Keratinocyte (primary cell): ENCODE results near the gene MAML2. TPM values are rescaled to one million over a fixed set of nuclear protein-coding genes. Genes with fewer than 3 reads are reported as not detected.

Experiments used
- DNase-seq: peaks from one replicate; pipeline ENCODE4 v3.0.0-alpha.2; 2011; ENCODE audit warnings: low read depth, missing footprints, low spot score
- FAIRE-seq: peaks from 2 replicates; lab custom pipeline; 2011; peaks lifted over from hg19 to GRCh38; lab: Jason Lieb, UNC
- H2AFZ ChIP-seq: 2 replicates; pipeline ENCODE4 v1.6.0; 2012; ENCODE audit warnings: low read length, control low read depth, inconsistent platforms; ENCODE audit not compliant: control insufficient read depth
- H3K27ac ChIP-seq: 2 replicates; pipeline ENCODE4 v1.5.1; 2011; ENCODE audit warnings: low read length; ENCODE audit not compliant: control insufficient read depth, insufficient read depth
- H3K27me3 ChIP-seq: 3 replicates; pipeline ENCODE4 v1.6.0; 2011; ENCODE audit warnings: low read length; ENCODE audit not compliant: control insufficient read depth, insufficient read depth; ENCODE audit errors: extremely low read depth
- H3K36me3 ChIP-seq, 2 experiments: 2 replicates in 1 of 2; 3 replicates in 1 of 2; pipeline ENCODE4 v1.5.1; 2011; ENCODE audit warnings: low read length in 2 of 2, mild to moderate bottlenecking in 1 of 2; ENCODE audit not compliant: control insufficient read depth in 2 of 2, insufficient read depth in 2 of 2; ENCODE audit errors: extremely low read depth in 1 of 2
- H3K4me1 ChIP-seq: 3 replicates; pipeline ENCODE4 v1.5.1; 2011; ENCODE audit warnings: low read length; ENCODE audit not compliant: control insufficient read depth, insufficient read depth; ENCODE audit errors: extremely low read depth
- H3K4me2 ChIP-seq: 3 replicates; pipeline ENCODE4 v1.6.0; 2011; ENCODE audit warnings: low read depth, low read length; ENCODE audit not compliant: control insufficient read depth, insufficient read depth; ENCODE audit errors: extremely low read depth
- H3K4me3 ChIP-seq, 3 experiments: fragments of 200-600 bp in 1 of 3; sonication (generic) in 1 of 3; 2 replicates in 2 of 3; 3 replicates in 1 of 3; pipeline ENCODE4 v1.5.1; 2011 to 2016; ENCODE audit warnings: low read length in 3 of 3, mild to moderate bottlenecking in 3 of 3, control low read depth in 2 of 3, inconsistent platforms in 1 of 3, low read depth in 1 of 3, mixed read lengths in 1 of 3, mixed run types in 1 of 3, moderate library complexity in 1 of 3; ENCODE audit not compliant: control insufficient read depth in 2 of 3, insufficient read depth in 2 of 3; ENCODE audit errors: extremely low read depth in 1 of 3
- H3K79me2 ChIP-seq: 2 replicates; pipeline ENCODE4 v1.6.0; 2012; ENCODE audit warnings: low read length; ENCODE audit not compliant: control insufficient read depth, insufficient read depth
- H3K9ac ChIP-seq: 3 replicates; pipeline ENCODE4 v1.6.0; 2011; ENCODE audit warnings: low read length; ENCODE audit not compliant: control insufficient read depth, insufficient read depth; ENCODE audit errors: extremely low read depth
- H3K9me1 ChIP-seq: 3 replicates; pipeline ENCODE4 v1.6.0; 2011; ENCODE audit warnings: low read length; ENCODE audit not compliant: control insufficient read depth, insufficient read depth; ENCODE audit errors: extremely low read depth
- H3K9me3 ChIP-seq: 2 replicates; pipeline ENCODE4 v1.5.1; 2012; ENCODE audit warnings: low read depth, low read length; ENCODE audit not compliant: control insufficient read depth
- H4K20me1 ChIP-seq: 3 replicates; pipeline ENCODE4 v1.6.0; 2011; ENCODE audit warnings: low read length; ENCODE audit not compliant: control insufficient read depth, insufficient read depth; ENCODE audit errors: extremely low read depth
- CTCF ChIP-seq, 3 experiments: IDR thresholded peaks in 1 of 3; conservative IDR thresholded peaks in 1 of 3; optimal IDR thresholded peaks in 1 of 3; 2 replicates in 2 of 3; 3 replicates in 1 of 3; pipeline versions ENCODE3 to v1.5.1; 2011; ENCODE audit warnings: low read length in 3 of 3, mild to moderate bottlenecking in 3 of 3, moderate library complexity in 2 of 3, control low read depth in 1 of 3, inconsistent platforms in 1 of 3; ENCODE audit not compliant: insufficient read depth in 2 of 3; ENCODE audit errors: extremely low read depth in 1 of 3
- EZH2 ChIP-seq: IDR thresholded peaks from one replicate; pipeline ENCODE4 v1.6.1; 2012; ENCODE audit warnings: inconsistent platforms, mild to moderate bottlenecking, low read length, moderate library complexity
- dilution Hi-C: fragments of 300-500 bp; cut with MboI; formaldehyde crosslinking; loops from one replicate; pipeline ENCODE4 v1.7.0; 2020; ENCODE audit warnings: low sequenced_read_pairs; ENCODE audit not compliant: extremely low pct_ligation_motif_present
- polyA plus RNA-seq, 5 experiments: library from polyadenylated mRNA; depleted of rRNA in 3 of 5; stranded (reverse) in 3 of 5; stranded (forward) in 1 of 5; unstranded in 1 of 5; fragments of >200 nt; gene quantifications; 1 replicate in 1 of 5; 2 replicates in 3 of 5; 3 replicates in 1 of 5; pipeline versions ENCODE4 v1.2.1 to v1.2.3, GENCODE V29; 2011 to 2012; ENCODE audit warnings: missing spikeins in 2 of 5, low read depth in 1 of 5, low replicate concordance in 1 of 5

MAML2 gene
- polyA plus RNA-seq, 1 donor (not counting 4 experiments of a cell fraction or from before 2014, with no cell fraction given): 4.2 TPM

GRCh38 chr11:96082936-96083335, 260.1 kb downstream of the MAML2 start:
- no peak overlapping the region for H3K27ac ChIP-seq
- no peak overlapping the region for H3K4me2 ChIP-seq
- no peaks in the 10 kb centered on the region for H3K36me3 ChIP-seq
- no peaks in the 10 kb centered on the region for H3K9me1 ChIP-seq
- H3K9me3 ChIP-seq: no peaks in the 10 kb centered on the region
- dilution Hi-C loops: no loop called here
- FAIRE-seq (no peak), DNase-seq (no peak)
- H2AFZ ChIP-seq: no peak overlapping the region
- no peak for TF ChIP-seq EZH2
- no peak for TF ChIP-seq CTCF (optimal IDR thresholded peaks at IDR 0.05 in 1 of 3, IDR thresholded peaks at IDR 0.05 in 1 of 3, conservative IDR thresholded peaks at IDR 0.05 in 1 of 3; ENCODE audit: extremely low read depth in 1 of 3, insufficient read depth in 2 of 3, low read length in 3 of 3)
- H3K4me1 ChIP-seq: no peaks in the 10 kb centered on the region
- no peaks in the 10 kb centered on the region for H3K27me3 ChIP-seq
- no peak overlapping the region for H3K9ac ChIP-seq
- H3K79me2 ChIP-seq: no peaks in the 10 kb centered on the region
- H3K4me3 ChIP-seq: no peak overlapping the region
- no peaks in the 10 kb centered on the region for H4K20me1 ChIP-seq

GRCh38 chr11:96082002-96082899, 260.7 kb downstream of the MAML2 start:
- Histone ChIP-seq H2AFZ (no peak overlapping the region), H3K27me3 (no peaks in the 10 kb centered on the region), H3K4me2 (no peak overlapping the region), H4K20me1 (no peaks in the 10 kb centered on the region), H3K4me1 (no peaks in the 10 kb centered on the region), H3K9ac (no peak overlapping the region), H3K36me3 (no peaks in the 10 kb centered on the region), H3K4me3 (no peak overlapping the region), H3K9me3 (no peaks in the 10 kb centered on the region), H3K9me1 (no peaks in the 10 kb centered on the region), H3K79me2 (no peaks in the 10 kb centered on the region), H3K27ac (no peak overlapping the region)
- TF ChIP-seq EZH2: no peak
- no peak for TF ChIP-seq CTCF (optimal IDR thresholded peaks at IDR 0.05 in 1 of 3, IDR thresholded peaks at IDR 0.05 in 1 of 3, conservative IDR thresholded peaks at IDR 0.05 in 1 of 3; ENCODE audit: extremely low read depth in 1 of 3, insufficient read depth in 2 of 3, low read length in 3 of 3)
- dilution Hi-C loops: no loop called here
- DNase-seq (no peak), FAIRE-seq (no peak)
